GM10266 (cell line): ENCODE measurements around the gene SMAD6.
A peak's percentile ranks its signal among the peaks of the same experiment; 100 is the strongest.

Experiments used
- DNase-seq: peaks from one replicate; pipeline ENCODE4 v3.0.0; 2012; ENCODE audit errors: extremely low spot score
- TF ChIP-seq, protein P1 (sequence below): IDR thresholded peaks from 2 replicates; pipeline ENCODE4 v1.5.1; 2012; ENCODE audit warnings: mild to moderate bottlenecking, low read depth; ENCODE audit not compliant: control insufficient read depth, insufficient read depth; ENCODE audit errors: missing control alignments

The SMAD6 gene

DNA sequence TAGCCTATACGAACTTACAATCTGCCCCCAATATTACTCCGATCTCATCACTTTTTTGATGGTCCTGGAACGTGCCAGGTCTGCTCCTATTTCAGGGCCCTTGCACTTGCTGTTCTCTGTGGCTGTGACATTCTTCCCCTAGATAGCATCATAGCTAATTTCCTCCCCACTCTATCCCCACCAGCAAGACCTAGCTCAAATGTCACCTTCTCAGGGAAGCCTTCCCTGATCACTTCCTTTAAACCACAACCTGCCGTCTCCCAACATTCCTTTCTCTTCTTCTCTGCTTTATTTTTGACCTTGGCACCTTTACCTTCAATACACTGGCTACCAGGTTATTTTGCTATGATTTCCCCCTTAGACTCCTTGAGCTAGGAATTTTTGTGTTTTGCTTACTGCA lies 5.3 kb upstream of the SMAD6 start:
- no peak for DNase-seq
- TF ChIP-seq, protein P1, sequence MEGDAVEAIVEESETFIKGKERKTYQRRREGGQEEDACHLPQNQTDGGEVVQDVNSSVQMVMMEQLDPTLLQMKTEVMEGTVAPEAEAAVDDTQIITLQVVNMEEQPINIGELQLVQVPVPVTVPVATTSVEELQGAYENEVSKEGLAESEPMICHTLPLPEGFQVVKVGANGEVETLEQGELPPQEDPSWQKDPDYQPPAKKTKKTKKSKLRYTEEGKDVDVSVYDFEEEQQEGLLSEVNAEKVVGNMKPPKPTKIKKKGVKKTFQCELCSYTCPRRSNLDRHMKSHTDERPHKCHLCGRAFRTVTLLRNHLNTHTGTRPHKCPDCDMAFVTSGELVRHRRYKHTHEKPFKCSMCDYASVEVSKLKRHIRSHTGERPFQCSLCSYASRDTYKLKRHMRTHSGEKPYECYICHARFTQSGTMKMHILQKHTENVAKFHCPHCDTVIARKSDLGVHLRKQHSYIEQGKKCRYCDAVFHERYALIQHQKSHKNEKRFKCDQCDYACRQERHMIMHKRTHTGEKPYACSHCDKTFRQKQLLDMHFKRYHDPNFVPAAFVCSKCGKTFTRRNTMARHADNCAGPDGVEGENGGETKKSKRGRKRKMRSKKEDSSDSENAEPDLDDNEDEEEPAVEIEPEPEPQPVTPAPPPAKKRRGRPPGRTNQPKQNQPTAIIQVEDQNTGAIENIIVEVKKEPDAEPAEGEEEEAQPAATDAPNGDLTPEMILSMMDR: no peak

DNA sequence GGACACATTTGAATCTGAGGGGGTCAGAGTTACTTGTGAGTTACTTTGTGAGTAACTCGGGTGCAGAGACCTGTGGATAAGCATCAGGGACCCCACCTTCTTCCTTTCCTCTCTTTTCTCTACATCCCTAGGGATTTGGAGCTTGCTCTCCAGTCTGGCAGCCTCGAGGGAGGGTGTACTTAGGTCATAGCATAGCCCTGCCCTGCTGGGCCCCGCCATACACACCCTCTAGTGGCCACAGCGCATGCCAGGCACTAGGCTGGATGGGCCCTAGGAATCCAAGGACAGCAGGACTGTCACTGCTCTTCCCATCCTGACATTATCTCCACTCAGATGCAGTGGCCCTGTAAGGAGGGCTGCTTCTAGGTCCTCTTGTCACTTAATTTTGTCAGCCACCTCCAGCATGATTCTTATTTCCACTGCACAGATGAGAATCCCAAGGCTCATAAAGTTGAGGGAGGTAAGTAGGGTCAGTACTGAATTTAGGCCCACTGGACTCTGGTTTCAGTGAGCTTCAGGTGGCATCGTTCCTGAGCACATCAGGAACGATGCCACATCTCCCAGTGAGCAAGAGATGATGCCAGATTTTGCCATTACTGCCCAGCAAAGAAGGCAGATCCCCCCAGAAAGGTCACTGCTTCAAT lies 3.6 kb upstream of the SMAD6 start:
- DNase-seq: no peak

DNA sequence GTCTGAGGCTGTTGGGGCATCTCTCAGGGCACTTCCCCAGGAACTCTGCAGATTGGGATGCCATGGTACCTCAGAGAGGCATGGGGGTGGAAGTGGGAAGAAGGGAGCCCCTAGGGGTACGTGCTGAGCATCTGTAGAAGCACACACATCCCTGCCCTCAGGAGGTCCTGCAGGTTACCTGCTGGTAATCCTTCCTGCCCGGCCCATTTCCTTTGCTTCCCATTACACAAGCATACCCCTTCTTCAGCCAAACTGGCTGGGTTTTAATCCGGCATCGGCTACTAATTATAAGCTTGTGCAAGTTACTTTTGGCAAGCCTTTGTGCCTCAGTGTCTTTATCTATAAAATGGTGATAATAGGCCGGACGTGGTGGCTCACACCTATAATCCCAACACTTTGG lies 3.1 kb upstream of the SMAD6 start:
- TF ChIP-seq, protein P1: no peak
- no peak for DNase-seq

More for the DNA sequence above, 3.6 kb upstream of the SMAD6 start:
- TF ChIP-seq, protein P1: peak; percentile 55

- TF ChIP-seq, protein P1: no peak
- no peak for DNase-seq
Measured at GRCh38 chr15:66700412-66700801, 1.6 kb upstream of the SMAD6 start.

DNA sequence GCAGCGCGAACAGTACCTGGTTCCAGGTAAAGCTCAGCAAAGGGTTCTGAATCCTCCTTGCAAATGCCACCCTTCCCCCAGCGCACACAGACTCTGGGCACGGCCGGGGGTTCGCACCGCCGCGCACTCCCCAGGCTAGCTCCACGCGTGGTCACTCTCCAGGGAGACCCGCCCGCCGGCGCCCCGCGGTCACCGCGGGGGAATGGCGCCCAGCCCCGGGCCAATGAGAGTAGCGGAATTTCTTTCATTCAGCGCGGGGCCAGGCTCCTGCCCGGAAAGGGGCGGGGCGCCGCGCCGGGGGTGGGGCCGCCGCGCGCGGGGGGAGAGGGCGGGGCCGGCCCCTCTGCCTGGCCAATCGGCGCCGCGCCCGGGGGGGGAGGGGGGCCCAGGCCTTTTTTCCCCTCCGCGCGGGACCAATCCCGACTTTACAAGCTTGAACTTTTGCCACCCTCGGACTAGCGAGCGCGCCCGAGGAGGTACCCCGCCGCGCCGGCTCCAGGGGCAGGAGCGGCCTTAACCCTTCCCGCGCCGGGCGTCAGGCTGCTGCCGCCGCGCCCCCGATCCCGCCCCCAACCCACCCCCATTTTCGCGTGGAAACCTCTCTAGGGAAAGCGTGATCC lies 1.1 kb upstream of the SMAD6 start:
- DNase-seq: peak; percentile 97
- TF ChIP-seq, protein P1: no peak

DNA sequence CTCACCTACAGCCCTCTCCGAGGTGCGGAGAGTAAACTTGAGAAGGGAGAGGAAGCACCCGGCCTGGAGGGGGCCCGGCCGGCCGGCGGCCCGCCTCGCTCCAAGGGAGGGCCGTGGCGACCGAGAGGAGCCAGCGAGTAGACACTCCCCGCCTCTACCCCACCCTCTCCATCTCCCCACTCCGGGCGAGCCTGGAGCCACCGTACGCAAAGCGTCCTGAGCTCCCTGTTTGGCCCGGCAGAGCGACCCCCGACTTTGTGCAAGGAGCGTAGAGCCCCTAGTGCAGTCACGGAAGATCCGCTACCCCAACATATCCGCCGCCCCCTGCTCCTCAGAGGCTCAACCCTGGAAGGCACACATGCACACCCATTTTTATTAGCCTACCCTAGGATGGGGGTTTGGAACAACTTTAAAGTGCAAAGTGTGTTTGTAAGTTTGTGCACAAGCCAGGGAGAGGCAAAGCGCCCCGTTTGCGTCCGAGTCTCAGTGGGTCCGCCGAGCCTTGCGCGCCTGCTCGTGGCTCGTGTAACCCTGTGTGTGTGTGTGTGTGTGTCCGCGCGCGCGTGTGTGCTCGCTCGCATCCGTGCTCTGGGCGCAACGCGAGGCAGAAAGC lies 508 bp upstream of the SMAD6 start:
- DNase-seq: peak; percentile 65

More for the DNA sequence above, 508 bp upstream of the SMAD6 start:
- TF ChIP-seq, protein P1: no peak
